Omental fat pad (tissue), 4 donors: ENCODE data around the gene PKN3. TPM values are rescaled to one million over a fixed set of nuclear protein-coding genes. Genes with fewer than 3 reads are reported as not detected.
"Not testable (repeated sequence)": the region's sequence is repeated elsewhere in the genome, so short reads cannot be mapped to it uniquely, and the experiment has no call there.

Experiments used
- ATAC-seq: fragments of 150-250 bp; one replicate; pipeline ENCODE4 v1.9.1; 2016; ENCODE audit warnings: mild to moderate bottlenecking, moderate library complexity; ENCODE audit not compliant: low FRiP score
- DNase-seq: peaks from one replicate; pipeline ENCODE4 v3.0.0-alpha.2; 2019; ENCODE audit warnings: low spot score
- total RNA-seq, 4 donors: library from RNA; depleted of rRNA; stranded (reverse); fragments of >200 nt; gene quantifications; one replicate each; pipeline ENCODE4 v1.1.0, GENCODE V29; 2016
- TF ChIP-seq, protein P1 (sequence below), 3 donors: fragments of 450-650 bp; IDR thresholded peaks; one replicate each; pipeline ENCODE4 v1.5.1; 2016 to 2017; ENCODE audit warnings: antibody characterized with exemption in 3 of 3, mild to moderate bottlenecking in 3 of 3, moderate library complexity in 2 of 3

The PKN3 gene
- 10 to 100 TPM in 1 of 4 donors, 1 to 10 TPM in 3; 4.2 to 12.0 (median 7.5) TPM for total RNA-seq

DNA sequence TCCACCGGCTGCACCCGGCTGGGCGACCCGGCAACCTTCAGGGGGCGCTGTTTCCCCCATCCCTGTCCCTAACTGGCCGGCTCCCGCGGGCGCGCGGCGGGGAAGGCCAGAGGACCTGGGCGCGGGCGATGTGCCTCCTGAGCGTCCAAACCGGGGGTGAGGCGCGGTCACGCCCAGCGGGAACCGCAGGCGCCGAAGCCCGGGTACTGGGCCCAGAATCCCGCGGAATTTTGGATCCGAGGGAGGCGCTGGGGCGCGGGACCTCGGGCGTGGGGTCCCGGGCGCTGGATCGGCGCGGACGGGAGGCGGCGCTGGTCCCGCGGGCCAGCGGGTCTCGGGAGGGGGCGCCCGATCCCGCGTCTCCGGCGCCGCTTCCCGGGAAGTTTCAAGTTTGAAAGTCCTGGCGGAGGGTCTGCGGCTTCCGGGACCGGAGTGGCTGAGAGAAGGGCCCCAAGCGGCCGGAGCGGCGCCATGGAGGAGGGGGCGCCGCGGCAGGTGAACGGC, at the start of gene PKN3:
PKN3 (plus strand) TSS at position 59 of the 504 bp plus-strand sequence; CDS start at position 472, 413 bp downstream.
- TF ChIP-seq, protein P1, sequence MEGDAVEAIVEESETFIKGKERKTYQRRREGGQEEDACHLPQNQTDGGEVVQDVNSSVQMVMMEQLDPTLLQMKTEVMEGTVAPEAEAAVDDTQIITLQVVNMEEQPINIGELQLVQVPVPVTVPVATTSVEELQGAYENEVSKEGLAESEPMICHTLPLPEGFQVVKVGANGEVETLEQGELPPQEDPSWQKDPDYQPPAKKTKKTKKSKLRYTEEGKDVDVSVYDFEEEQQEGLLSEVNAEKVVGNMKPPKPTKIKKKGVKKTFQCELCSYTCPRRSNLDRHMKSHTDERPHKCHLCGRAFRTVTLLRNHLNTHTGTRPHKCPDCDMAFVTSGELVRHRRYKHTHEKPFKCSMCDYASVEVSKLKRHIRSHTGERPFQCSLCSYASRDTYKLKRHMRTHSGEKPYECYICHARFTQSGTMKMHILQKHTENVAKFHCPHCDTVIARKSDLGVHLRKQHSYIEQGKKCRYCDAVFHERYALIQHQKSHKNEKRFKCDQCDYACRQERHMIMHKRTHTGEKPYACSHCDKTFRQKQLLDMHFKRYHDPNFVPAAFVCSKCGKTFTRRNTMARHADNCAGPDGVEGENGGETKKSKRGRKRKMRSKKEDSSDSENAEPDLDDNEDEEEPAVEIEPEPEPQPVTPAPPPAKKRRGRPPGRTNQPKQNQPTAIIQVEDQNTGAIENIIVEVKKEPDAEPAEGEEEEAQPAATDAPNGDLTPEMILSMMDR (IDR thresholded peaks at IDR 0.05), result peak in 2 of 3 donors; percentile 79 to 81

DNA sequence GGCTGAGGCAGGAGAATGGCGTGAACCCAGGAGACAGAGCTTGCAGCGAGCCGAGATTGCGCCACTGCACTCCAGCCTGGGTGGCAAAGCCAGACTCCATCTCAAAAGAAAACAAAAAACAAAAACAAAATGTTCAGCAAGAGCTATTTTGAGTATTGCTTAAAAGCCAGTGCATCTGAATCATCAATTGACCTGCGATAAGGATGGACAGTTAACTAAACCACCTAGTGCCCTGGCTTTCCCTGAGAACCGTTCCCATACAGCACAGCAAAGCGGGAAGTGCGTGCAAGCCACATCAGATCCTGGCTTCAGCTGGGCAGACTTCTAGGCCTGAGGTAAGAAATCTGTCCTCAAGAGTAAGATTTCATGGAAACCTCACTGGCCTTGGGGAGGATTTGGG, 48.4 kb upstream of the PKN3 start:
- DNase-seq, result no peak
- TF ChIP-seq, protein P1 (IDR thresholded peaks at IDR 0.05), result no peak
- ATAC-seq, result no peak

More for the DNA sequence above, at the start of gene PKN3:
- ATAC-seq (peak; percentile 87), DNase-seq (peak; percentile 72)

DNA sequence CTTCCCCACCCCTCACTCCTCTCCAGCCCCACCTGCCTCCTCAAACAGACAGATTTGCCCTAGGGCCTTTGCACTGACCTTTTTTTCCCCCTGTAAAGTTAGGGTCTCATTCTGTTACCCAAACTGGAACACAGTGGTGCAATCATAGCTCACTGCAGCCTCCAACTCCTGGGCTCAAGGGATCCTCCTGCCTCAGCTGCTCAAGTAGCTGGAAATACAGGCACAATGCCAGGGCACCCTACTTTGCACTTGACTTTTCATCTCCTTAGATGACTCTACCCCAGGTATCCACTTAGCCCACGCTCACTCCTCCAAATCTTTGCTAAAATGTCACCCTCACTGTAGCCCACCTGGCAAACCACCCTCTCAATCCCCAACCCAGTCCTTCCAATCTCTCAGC, 47.8 kb upstream of the PKN3 start:
- ATAC-seq, result no peak
- DNase-seq, result no peak
- TF ChIP-seq, protein P1 (IDR thresholded peaks at IDR 0.05), result no peak

DNA sequence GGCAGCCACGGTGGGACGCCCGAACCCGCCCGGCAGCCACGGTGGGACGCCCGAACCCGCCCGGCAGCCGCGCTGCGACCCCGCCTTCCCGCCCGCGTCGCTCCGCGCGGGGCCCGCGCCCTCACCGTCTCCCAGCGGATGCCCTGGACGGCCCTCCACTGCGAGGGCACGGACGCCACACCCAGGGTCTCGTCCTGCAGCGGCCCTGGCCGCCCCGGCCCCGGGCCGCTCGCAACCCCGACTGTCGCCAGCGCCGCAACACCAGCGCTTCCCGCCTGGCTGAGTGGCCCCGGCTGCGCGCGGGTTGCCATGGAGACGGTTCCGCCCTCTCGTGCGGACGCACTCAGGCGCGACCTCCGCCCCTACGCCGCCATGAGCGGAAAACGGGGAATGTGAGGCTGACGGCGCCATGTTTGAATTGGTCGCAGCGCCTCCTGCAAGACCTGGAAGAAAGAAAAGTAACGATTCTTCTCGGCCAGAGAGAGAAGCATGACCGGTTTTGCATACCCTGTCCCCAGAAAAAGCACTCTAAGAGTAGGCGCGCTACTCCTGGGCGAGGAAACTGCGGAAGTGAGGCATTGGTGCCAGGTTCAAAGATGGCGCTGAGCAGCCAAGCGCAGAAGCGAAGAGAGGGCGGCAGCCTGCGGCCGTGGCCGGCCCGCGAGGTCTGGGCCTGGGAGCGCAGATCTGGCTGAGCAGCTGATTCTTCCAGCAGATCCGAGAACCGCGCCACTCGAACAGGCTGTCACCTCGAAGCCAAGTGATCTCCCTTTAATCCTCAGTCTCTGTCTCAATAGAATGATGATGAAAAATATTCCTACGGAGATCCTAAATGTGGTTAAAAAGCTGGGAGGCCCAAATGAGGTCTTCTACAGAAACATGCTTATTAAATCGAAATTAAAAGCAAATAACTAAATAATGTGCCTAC, 45.6 kb upstream of the PKN3 start, which contains the start of gene DYNC2I2:
DYNC2I2 (minus strand) TSS at position 432 of the 928 bp plus-strand sequence; CDS start at position 311, 121 bp downstream.
- peak; percentile 99 for ATAC-seq
- TF ChIP-seq, protein P1 (IDR thresholded peaks at IDR 0.05), result no peak
- DNase-seq, result peak; percentile 87

DNA sequence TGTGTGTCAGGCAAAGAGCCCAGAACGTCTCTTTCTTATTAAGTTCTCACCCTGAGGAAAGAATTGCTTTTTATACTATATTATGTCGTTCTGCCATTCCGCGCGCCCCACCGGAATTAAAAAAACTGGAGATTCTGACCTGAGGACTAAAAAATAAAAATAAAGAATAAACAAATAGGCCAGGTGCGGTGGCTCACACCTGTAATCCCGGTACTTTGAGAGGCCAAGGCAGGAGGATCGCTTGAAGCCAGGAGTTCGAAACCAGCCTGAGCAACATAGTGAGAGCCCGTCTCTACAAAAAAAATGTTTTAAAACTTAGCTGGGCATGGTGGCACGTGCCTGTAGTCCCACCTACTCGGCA, 45.0 kb upstream of the PKN3 start:
- TF ChIP-seq, protein P1 (IDR thresholded peaks at IDR 0.05), result no peak
- ATAC-seq (no peak), DNase-seq (no peak)

DNA sequence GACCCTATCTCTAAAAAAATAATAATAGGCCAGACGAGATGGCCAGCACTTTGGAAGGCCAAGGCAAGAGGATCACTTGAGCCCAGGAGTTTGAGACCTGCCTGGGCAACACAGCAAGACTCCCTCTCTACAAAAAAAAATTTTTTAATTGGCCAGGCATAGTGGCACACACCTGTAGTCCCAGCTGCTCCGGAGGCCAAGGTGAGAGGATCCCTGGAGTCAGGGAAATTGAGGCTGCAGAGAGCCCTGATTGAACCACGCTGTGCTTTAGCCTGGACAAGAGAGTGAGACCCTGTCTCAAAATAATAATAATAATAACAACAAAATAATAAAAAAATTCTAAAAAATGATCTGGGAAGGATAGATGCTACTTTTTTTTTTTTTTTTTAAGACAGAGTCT, 44.5 kb upstream of the PKN3 start:
- no peak for ATAC-seq
- DNase-seq, result no peak
- TF ChIP-seq, protein P1 (IDR thresholded peaks at IDR 0.05), result no peak

DNA sequence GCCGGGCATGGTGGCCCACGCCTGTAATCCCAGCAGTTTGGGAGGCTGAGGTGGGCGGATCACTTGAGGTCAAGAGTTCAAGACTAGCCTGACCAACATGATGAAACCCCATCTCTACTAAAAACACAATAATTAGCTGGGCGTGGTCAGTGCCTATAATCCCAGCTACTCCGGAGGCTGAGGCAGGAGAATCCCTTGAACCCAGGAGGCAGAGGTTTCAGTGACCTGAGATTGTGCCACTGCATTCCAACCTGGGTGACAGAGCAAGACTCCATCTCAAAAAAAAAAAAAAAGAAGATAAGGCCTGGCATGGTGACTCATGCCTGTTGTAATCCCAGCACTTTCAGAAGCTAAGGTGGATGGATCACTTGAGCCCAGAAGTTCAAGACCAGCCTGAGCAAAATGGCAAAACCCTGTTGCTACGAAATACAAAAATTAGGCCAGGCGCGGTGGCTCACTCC, 35.8 kb upstream of the PKN3 start:
- not testable (repeated sequence) for ATAC-seq, DNase-seq
